SIG-M5 treated with dmso at 0.1 percent for 504 hours (cell line): ENCODE measurements around the gene SULT1C2.
"Not testable (repeated sequence)": the region's sequence is repeated elsewhere in the genome, so short reads cannot be mapped to it uniquely, and the experiment has no call there.

ENCODE experiments used
- DNase-seq: peaks from one replicate; lab custom pipeline; 2025; ENCODE audit not compliant: unreplicated experiment; lab: John Stamatoyannopoulos, UW

Gene SULT1C2

DNA sequence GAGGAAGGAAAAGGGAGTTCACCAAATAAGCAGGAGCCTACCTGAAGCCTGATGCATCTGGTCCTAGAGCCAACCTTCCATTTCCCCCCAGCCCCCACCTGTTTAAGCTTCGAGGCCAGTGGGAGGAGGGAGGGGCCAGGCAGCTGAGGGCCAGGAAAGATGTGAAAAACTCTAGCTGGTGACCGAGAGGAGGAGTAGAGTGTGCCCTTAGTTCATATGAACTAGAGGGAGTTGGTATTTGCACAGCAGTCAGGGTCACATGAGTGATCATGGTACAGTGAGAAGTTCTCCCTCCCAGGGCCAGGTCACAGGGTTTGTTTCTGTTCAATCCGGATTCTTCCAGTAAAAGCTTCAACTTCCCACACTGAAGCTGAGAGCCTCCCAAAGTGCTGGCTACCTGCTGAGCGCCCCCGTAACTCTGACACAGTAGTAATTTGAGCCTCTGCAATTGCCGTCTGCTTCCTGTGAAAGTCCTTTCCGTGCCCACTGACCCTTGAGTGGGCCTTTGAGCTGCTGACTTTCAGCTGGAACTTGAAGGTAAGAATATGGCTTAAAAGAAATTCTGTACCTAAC is at the start of gene SULT1C2:
TSS of gene SULT1C2 (plus strand) at position 362 of the 573 bp plus-strand sequence. CDS start 4,773 bp downstream, outside the sequence.
- DNase-seq = no peak

DNA sequence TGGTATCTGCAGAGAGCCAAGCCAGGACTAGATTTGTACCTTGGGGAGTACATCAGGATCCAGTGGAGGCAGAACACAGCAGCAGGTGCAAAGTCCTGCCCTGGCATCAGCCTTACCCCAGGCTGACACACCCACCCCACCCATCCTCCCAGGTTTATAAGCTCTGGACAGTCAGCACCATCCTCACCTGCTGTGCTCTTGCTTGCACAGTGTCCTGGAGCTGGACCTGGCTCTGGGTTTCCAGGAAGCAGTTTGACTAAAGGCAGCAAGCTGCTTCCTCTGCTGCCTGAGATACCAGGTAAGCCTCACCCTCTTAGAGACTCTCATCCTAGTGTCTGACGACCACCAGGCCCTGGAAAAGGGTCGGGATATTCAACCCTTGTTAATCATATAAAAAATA is 48.9 kb upstream of the SULT1C2 start, which contains the start of gene SULT1C3:
TSS of gene SULT1C3 (plus strand) at position 183 of the 400 bp plus-strand sequence. CDS start 7,227 bp downstream, outside the sequence.
- DNase-seq = no peak

DNA sequence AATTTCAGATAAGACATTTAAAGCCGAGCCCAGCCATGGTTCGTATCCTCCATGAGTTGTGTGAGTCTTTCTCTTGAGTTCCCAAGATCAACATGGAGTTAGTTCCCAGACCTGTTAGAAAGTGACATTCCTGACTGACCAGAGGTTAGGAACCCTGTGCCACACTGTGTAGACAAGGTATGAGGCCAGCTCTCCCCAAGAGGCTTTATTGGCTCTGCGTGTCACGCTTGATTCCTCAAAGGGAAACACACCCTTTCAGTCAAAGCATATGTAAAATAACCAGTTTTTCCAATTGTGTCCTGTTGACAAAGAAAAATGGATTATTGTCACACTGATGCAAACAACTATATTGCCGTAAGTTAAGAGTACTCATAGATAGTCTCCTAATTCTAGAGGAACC is 47.7 kb upstream of the SULT1C2 start:
- DNase-seq = no peak

DNA sequence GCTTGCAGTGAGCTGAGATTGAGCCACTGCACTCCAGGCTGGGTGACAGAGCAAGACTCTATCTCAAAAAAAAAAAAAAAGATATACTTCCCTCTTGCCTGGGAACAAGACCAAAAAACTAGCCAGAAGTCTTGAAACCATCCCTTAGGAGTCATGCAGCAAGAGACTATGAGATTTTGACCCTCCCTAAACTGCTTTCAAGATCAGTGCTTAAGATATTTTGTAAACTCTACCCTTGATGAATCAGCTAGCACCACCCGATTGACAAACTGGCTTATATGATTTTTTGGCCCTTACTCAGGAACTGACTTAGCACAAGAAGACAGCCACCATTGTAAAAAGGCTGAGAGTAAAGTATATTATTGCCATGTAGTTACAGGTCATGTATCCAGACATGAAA is 45.1 kb upstream of the SULT1C2 start:
- DNase-seq = no peak

DNA sequence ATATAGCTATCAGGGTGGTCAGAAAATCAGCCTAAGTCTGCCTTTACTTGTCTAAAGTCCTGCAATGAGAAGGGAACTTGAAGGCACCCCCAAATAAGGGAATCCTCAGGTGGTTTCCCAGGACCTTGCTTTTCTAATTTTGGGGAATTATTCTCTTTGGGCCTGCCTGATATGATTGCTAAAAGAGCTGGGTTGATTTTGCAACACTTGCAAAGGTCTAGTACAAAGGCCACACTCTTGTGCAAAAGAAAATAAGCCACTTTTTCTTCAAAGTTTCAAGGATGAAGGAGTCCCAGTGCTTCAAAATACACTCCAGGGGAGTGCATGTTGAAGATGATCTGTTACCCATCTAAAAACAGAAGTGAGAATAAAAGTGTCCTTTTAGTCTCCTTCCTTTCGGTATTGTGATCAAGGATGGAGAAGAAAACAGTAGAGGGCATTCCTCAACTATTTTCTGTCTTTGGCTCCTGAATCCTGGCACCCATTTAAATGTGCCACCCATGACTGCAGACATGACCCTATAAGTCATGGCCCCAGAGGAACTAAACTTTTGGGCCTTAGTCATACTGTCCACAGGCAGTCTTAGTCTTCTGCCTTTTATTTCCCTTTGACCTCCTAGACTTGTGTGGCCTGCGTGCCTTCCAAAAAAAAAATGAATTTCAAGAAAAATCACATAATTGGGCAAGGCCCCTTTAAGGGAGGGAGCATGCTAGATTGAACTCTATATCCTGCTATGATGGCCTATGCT is 43.9 kb upstream of the SULT1C2 start:
- DNase-seq = no peak

DNA sequence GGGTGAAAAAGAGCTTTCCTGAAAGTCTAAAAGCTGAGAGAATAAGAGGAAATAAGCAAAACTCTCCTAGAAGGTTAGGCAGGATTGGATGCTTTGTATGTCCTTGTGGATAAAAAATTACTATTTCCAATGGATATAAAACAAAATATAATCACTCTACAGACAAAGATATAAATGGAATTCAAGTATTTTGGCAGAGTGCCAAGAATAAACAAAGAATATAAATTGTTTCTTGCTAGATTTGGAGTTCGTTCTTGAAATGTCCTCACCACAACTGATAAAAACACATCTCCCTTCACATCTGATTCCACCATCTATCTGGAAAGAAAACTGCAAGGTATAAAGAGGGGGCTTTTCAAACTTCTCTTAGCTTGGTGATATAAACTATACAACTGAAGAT is 35.6 kb upstream of the SULT1C2 start:
- DNase-seq = no peak

DNA sequence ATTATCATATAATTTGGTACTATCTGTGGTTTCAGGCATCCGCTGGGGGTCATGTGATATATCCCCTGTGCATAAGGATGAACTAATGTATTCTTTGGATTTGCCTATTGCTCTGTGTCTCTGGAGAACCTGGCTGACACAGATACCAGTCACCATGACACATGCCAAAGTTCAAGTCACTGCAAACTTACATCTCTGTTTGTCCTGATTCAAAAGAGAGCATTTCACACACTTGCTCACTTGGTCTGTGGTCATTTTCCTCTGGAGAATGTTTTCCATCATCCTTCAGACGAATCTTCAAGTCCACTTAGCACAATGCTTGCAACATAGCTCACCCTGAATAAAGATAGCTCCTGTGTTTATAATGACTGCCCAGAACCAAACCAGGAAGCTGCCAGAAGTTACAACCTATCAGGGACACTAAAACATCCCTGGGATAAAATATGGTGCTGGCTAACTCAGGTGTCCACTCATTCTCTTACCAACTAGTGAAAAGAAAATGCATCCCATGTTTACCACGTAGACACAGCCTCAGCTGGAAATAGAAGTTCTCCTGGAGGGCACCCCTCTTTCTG is 30.9 kb upstream of the SULT1C2 start:
- DNase-seq = no peak

DNA sequence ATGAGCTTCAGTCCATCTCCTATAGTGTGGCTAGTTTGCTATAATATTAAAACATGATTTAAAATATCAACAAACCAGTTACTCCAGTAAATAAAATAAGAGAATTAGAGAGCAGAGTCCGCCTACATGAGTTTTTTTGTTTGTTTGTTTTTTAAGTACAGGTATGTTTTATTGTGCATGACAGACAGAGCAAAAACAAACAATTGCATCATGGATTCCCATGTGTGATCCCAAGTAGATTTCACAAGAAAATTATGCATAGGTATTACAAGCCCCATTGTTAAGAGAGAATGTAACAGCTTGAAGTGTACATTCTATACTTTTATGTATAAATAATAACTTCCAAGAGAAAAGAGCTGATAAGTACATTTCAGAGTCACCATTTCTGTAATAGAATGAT is 27.9 kb upstream of the SULT1C2 start:
- no peak for DNase-seq

DNA sequence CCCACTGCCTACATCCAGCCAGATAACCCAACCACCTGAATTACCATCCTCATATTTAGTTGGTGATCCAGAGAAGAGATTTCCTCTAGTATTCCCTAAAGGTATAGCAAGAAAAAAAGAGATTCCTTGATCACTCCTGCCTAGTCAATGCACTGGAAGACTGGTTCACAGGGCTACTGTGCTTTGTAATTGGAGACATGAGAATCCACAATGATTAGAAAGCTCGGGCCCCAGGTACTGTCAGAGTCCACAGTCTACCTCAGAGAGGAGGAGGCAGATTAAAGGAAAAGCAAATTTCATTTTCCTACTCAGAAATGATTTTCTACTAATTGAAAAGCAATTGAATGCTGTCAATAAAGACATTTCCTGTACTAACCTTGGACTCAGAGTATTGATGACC is 26.7 kb upstream of the SULT1C2 start:
- DNase-seq = no peak

DNA sequence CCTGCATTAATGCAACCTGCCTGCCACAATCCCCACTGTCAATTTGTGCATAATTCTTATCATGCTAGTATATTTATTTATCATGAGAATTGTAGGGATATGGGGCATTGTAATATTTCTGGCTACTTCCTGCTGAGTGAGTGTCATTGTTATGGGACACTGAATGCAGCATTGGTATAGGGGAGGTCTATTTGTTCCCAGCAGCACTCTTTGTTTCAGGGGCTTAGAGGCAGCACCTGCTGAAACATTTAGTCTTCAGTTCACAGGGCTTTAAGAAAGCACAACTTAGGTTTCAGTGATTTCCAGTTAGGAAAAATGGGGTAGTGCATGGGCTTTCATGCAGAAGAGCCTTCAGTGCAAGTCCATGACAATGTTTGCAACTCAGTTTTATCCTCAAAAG is 25.3 kb upstream of the SULT1C2 start:
- DNase-seq = no peak

DNA sequence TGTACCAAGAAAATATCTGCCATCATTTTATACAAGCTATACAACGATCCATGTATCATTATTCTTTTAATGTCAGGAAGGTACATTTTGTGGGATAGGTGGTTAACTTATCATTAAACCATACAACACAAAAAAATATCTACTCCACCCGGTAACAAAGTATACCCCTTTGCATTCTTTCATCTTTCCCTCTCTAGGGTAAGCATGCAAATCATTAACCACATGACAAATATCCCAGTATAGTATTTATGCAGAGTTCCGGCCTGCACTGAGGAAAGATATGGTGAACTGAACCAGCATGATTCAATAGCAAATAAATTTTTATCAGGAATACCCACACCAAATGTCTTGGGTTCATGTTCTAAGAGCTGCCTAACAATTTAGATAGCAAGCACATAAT is 22.5 kb upstream of the SULT1C2 start:
- no peak for DNase-seq

DNA sequence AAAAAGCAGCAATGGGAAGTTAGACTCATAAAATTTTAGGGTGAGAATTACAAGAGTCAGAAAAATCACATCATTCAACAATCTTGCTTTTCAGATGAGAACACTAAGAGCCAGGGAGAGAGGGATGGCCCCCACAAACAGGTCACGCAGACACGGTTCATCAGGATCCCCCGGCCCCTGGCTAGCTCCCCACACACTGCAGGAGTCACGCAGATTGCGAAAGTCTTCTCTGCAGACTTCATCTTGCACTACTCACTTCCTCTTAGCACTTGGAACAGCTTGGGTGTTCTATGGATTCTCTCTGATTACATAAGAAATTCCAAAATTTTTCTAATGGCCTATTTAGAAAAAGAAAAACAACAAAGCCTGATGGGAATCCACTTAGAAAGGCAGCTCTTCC is 21.6 kb upstream of the SULT1C2 start:
- peak; percentile 79 for DNase-seq

DNA sequence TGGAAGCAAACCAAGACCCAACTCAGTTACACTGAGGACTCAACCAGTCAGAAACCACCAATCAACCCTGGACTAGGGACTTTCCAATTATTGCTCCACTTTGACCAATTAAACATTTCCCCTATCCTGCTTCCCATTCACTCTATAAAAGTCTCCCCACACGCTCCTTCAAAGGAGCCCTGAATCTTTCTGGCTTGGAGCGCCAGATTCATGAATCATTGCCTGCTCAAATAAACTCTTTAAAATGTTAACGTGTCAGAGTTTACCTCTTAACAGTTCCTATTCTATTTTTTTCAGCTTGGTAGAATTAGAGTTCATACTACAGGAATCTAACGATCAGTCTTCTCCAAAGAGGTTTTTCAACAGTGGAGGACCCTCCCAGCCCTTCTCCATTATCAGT is 20.7 kb upstream of the SULT1C2 start:
- DNase-seq = no peak

DNA sequence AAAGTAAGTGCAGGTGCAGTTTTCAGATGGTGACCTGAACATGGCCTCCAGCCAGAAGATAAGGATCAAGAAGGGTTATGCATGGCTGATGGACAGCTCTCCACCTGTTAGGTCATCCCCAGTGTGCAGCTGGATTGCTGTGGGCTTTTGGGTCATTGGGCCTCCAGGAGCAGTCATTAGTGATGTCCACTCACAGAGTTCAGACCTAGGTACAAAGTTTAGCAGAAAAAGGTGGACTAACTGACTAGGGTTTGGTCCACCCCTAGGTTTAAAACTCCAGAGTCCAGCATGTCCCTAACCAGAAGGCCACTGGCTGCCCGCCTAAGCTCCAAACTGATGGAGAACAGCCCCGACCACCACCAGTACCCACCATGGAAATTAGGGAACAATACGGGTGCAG is 18.3 kb upstream of the SULT1C2 start:
- no peak for DNase-seq

DNA sequence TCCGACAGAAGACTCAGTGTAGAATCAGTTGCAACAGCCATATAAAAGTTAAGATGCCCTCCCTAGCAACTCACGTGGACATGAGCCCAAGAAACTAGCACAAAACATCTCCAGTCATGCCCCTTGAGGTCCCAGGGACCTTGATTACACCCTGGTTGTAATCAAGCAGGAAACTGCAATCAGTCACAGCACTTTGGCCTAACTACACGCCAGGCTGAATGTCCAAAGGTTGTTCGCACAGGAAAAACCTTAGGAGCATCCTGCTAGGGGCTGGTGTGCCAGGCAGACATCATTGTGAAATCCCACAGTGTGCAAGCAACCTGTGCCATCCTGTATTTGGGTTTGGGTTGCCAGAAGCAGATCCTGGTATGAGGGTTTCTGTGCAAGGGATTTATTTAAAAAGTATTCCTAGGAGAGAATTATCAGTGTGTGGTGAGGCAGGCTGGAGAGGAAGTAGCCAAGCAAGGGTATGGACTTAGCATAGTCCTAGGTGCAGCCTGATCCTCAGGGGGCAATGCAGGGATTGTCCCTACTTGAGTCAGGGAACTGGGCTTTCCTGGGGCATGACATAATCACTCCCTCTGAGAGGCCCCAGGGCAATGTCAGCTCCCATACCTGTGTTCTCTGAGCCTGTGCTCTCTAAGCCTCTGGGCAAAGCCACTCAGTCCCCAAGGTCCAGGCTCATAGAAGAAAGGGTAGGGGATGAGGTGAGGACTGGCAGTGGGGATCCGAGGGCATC is 17.8 kb upstream of the SULT1C2 start:
- no peak for DNase-seq

DNA sequence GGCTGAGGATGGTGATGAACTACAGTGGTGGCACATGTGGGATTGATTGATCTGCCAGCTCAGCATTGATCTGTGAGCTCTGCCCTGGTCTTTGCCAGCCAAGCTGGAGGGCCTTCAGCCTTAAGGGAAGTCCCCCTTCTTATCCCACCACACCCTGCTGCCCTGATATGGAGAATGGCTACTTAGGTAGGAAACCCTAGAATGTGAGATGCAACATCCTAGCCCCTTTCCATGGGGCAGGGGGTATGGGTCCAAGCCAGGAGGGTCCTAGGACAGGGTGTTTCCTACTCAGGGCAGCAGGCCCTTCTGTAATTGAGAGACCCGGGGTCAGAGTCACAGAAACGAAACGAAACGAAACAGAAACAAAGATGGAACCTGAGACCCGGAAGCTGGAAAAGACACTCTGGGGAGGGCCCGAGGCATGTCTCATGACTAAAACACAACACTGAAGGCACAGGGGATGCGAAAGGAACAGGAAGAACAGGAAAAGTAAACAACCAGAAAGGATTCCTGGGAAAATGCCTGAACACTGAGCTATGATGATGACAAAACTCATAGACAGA is 16.9 kb upstream of the SULT1C2 start:
- no peak for DNase-seq

DNA sequence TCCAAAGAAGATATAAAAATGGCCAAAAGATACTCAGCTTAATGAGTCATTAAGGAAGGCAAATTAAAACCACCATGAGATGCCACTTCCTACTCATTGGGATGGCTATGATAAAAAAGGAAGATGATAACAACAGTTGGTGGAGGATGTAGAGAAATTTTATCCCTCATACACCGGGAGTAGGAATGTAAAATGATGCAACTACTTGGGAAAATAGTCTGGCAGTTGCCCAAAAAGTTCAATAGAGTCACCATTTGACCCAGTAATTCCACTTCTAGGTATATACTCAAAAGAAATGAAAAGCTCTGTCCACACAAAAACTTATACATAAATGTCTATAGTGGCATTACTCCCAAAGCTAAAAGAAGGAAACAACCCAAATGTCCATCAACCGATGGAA is 10.1 kb upstream of the SULT1C2 start:
- DNase-seq = no peak

DNA sequence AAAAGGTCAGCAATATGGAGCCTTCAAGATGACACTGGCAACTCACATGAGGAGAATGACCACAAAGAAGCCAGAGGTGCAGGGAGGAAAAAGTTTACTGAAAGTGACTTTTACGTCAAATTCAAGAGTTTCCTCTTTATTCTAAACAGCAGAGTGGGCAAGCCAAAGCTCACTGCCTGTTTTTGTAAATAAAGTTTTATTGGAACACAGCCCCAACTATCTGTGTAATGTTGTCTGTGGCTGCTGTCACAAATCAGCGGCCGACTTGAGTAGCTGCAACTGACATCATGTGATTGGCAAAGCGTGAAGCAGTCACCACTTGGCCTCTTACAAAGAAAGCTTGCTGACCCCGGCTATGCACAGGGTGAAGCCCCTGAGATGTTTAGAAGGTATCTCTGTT is 9.2 kb upstream of the SULT1C2 start:
- no peak for DNase-seq

DNA sequence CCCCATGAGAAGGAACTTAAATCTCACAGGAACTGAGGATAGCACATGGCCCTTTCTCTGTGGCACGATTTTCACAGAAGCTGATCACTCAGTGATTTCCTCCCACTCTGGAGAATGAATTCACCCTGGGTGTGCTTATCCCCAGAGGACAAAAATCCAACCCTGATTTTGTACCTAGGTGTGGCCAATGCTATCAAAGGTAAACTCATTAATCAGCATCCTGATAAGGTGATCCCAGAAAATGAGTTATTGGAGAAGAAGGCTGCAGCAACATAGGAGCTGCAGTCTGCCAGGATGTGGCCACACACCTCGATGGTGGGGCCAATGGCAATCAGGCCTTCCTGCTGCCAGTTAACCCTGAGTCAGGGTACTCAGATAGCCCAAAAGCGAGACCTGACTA is 8.2 kb upstream of the SULT1C2 start:
- DNase-seq = no peak

DNA sequence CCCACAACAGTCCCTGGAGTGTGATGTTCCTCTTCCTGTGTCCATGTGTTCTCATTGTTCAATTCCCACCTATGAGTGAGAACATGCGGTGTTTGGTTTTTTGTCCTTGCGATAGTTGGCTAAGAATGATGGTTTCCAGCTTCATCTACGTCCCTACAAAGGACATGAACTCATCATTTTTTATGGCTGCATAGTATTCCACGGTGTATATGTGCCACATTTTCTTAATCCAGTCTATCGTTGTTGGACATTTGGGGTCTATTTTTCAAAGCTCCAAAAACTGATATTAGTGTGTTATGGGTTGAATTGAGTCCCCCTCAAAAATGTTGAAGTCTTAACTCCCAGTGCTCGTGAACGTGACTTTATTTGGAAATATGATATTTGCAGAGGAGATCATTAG is 4.1 kb upstream of the SULT1C2 start:
- DNase-seq = not testable (repeated sequence)

DNA sequence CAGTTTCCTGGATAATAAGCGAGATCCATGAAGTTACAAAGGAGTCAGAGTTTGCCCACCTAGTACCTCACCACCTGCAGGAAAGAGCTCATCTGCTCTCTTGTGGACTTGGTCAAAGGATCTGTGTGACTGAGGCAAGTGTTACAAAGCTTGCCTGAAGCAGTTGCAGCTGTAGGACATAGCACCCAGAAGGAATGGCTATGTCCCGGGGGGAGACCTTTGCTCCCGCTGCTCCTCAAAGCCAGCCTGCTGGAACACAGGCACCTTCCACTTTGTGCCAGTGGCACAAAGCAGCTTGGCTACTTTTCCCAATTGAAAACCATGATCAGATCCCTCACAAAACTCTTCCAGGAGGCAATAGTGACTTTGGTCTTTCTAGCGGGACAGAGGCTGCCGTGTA is 3.1 kb upstream of the SULT1C2 start:
- DNase-seq = no peak
